Neutrophil (primary cell): ENCODE data around the gene DCP2.
"Not testable (repeated sequence)": the region's sequence is repeated elsewhere in the genome, so short reads cannot be mapped to it uniquely, and the experiment has no call there.

Experiments
- H3K27ac ChIP-seq: fragments of 200-600 bp; sonication (generic); 2 replicates; pipeline ENCODE4 v1.5.1; 2016; ENCODE audit warnings: mild to moderate bottlenecking, moderate library complexity
- H3K27me3 ChIP-seq: fragments of 200-600 bp; sonication (generic); 2 replicates; pipeline ENCODE4 v1.6.0; 2016; ENCODE audit warnings: mild to moderate bottlenecking
- H3K36me3 ChIP-seq: fragments of 200-600 bp; sonication (generic); 2 replicates; pipeline ENCODE4 v1.5.1; 2017
- H3K4me1 ChIP-seq, 2 experiments: fragments of 200-600 bp in 1 of 2; sonication (generic) in 1 of 2; 1 replicate in 1 of 2; 2 replicates in 1 of 2; pipeline versions ENCODE4 v1.5.1 to v1.6.1; 2013 to 2016; ENCODE audit warnings: low read depth in 1 of 2, low read length in 1 of 2, mild to moderate bottlenecking in 1 of 2, moderate library complexity in 1 of 2; ENCODE audit not compliant: control insufficient read depth in 1 of 2, insufficient read depth in 1 of 2
- H3K4me3 ChIP-seq, 2 experiments: fragments of 200-600 bp in 1 of 2; sonication (generic) in 1 of 2; 1 replicate in 1 of 2; 2 replicates in 1 of 2; pipeline ENCODE4 v1.5.1; 2013 to 2016; ENCODE audit warnings: low read depth in 1 of 2, low read length in 1 of 2, mild to moderate bottlenecking in 1 of 2, moderate library complexity in 1 of 2
- H3K9me3 ChIP-seq: fragments of 200-600 bp; sonication (generic); 2 replicates; pipeline ENCODE4 v1.5.1; 2016
- TF ChIP-seq, protein P1 (sequence below): fragments of 200-600 bp; sonication (generic); IDR thresholded peaks from 2 replicates; pipeline ENCODE4 v1.5.1; 2016; ENCODE audit warnings: antibody characterized with exemption

The DCP2 gene

DNA sequence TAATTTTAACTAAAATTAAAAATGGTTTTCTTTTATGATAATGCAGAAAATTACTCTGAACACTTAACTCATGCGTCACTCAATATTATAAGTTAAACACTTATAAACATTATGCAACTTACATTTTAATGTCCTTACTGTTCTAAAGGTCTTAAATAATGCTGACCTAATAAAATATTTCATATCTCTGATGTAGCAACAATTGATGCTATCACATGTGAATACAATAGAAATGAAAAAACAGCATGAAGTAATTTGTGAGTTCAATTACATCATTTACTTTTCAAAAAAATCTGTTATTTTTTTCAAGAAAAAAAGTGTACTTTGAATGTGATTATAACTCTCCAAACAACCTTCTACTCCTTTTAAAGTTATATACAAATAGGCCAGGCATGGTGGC lies 28.1 kb upstream of the DCP2 start:
- Histone ChIP-seq H3K36me3 (no peaks in the 10 kb centered on the region), H3K4me3 (no peak overlapping the region), H3K4me1 (no peaks in the 10 kb centered on the region), H3K27me3 (peaks cover 83% of the 10 kb centered on the region), H3K9me3 (no peaks in the 10 kb centered on the region), H3K27ac (no peak overlapping the region)
- TF ChIP-seq, protein P1, sequence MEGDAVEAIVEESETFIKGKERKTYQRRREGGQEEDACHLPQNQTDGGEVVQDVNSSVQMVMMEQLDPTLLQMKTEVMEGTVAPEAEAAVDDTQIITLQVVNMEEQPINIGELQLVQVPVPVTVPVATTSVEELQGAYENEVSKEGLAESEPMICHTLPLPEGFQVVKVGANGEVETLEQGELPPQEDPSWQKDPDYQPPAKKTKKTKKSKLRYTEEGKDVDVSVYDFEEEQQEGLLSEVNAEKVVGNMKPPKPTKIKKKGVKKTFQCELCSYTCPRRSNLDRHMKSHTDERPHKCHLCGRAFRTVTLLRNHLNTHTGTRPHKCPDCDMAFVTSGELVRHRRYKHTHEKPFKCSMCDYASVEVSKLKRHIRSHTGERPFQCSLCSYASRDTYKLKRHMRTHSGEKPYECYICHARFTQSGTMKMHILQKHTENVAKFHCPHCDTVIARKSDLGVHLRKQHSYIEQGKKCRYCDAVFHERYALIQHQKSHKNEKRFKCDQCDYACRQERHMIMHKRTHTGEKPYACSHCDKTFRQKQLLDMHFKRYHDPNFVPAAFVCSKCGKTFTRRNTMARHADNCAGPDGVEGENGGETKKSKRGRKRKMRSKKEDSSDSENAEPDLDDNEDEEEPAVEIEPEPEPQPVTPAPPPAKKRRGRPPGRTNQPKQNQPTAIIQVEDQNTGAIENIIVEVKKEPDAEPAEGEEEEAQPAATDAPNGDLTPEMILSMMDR: no peak

DNA sequence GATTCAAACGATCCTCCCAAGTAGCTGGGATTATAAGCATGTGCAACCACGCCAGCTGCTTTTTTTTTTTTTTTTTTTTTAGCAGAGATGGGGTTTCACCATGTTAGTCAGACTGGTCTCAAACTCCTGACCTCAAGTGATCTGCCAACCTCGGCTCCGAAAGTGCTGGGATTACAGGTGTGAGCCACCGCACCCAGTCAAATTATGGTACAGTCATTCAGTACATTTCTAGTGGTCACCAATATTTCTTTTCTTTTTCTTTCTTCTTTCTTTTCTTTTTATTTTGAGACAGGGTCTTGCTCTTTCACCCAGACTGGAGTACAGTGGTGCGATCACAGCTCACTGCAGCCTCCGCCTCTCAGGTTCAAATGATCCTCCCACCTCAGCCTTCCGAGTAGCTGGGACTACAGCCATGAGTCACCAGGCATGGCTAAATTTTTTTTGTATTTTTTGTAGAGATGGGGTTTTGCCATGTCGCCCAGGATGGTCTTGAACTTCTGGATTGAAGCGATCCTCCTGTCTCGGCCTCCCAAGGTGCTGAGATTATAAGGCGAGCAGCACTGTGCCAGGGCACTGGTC lies 25.4 kb upstream of the DCP2 start:
- no peak overlapping the region for H3K27ac ChIP-seq
- H3K4me3 ChIP-seq: no peak overlapping the region
- no peaks in the 10 kb centered on the region for H3K4me1 ChIP-seq
- H3K36me3 ChIP-seq: no peaks in the 10 kb centered on the region
- TF ChIP-seq, protein P1: no peak
- no peaks in the 10 kb centered on the region for H3K9me3 ChIP-seq
- H3K27me3 ChIP-seq: peaks cover 67% of the 10 kb centered on the region

GRCh38 chr5:112956606-112957005 lies 20.0 kb upstream of the DCP2 start:
- Histone ChIP-seq H3K4me1 (peaks cover 0 to 4% of the 10 kb centered on the region in 2 experiments), H3K27ac (no peak overlapping the region), H3K27me3 (peaks cover 71% of the 10 kb centered on the region), H3K9me3 (no peaks in the 10 kb centered on the region), H3K4me3 (no peak overlapping the region), H3K36me3 (no peaks in the 10 kb centered on the region)
- TF ChIP-seq, protein P1: no peak

DNA sequence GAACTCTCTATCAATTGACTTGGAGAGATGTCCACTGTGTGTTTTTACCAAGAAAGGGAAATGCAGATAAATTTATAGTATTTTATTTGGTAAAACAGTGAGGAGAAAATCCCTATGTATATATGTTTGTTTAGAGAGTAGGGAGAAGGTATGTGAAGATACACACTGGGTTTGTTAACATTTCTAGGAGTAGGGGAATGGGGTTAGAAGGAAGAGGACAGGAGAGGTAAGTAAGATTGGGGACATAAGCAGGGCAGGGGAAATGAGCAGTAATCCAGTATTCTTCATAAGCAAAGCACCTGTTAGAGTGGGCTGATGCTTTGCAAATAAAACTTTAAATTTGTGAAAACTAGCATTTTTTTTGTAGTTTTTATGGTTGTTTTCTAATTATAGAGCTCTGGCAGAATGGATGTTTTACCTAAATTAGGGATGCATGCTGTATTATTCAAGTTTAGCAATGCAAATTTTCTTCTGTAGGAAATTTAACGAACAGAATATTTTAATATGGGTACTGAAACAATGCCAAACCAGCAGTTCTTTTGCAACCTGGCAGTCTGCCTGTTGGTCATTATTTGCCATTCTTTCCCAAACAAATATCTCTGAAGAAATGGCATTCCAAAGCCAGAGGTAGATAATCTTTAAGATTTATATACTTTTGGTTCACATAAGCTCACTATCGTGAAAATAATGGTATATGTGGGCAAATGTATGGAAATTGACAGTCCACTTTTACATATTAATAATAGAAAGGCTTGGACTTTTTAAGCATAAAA lies 19.4 kb upstream of the DCP2 start:
- no peak overlapping the region for H3K27ac ChIP-seq
- TF ChIP-seq, protein P1: no peak
- no peaks in the 10 kb centered on the region for H3K9me3 ChIP-seq
- peaks cover 77% of the 10 kb centered on the region for H3K27me3 ChIP-seq
- no peak overlapping the region for H3K4me3 ChIP-seq
- H3K4me1 ChIP-seq: peaks cover 0 to 4% of the 10 kb centered on the region in 2 experiments
- no peaks in the 10 kb centered on the region for H3K36me3 ChIP-seq

- no peak overlapping the region for H3K27ac ChIP-seq
- no peaks in the 10 kb centered on the region for H3K9me3 ChIP-seq
- TF ChIP-seq, protein P1: no peak
- H3K27me3 ChIP-seq: peaks cover 72% of the 10 kb centered on the region
- H3K4me3 ChIP-seq: no peak overlapping the region
- H3K4me1 ChIP-seq: peaks cover 0 to 4% of the 10 kb centered on the region in 2 experiments
- H3K36me3 ChIP-seq: no peaks in the 10 kb centered on the region
Observed at GRCh38 chr5:112958093-112959088, 18.2 kb upstream of the DCP2 start.

GRCh38 chr5:112959872-112960271 lies 16.7 kb upstream of the DCP2 start:
- not testable (repeated sequence) for H3K9me3 ChIP-seq, H3K4me1 ChIP-seq, H3K27ac ChIP-seq, H3K36me3 ChIP-seq, H3K4me3 ChIP-seq
- peaks cover 66% of the 10 kb centered on the region for H3K27me3 ChIP-seq
